ENCODE measurements around the gene PPHLN1. TPM values are rescaled to one million over a fixed set of nuclear protein-coding genes. Genes with fewer than 3 reads are reported as not detected.
"Not testable (repeated sequence)": the region's sequence is repeated elsewhere in the genome, so short reads cannot be mapped to it uniquely, and the experiment has no call there.

The PPHLN1 gene
- total RNA-seq, 2 donors from 2014 or later = 24.6 to 37.5 TPM

DNA sequence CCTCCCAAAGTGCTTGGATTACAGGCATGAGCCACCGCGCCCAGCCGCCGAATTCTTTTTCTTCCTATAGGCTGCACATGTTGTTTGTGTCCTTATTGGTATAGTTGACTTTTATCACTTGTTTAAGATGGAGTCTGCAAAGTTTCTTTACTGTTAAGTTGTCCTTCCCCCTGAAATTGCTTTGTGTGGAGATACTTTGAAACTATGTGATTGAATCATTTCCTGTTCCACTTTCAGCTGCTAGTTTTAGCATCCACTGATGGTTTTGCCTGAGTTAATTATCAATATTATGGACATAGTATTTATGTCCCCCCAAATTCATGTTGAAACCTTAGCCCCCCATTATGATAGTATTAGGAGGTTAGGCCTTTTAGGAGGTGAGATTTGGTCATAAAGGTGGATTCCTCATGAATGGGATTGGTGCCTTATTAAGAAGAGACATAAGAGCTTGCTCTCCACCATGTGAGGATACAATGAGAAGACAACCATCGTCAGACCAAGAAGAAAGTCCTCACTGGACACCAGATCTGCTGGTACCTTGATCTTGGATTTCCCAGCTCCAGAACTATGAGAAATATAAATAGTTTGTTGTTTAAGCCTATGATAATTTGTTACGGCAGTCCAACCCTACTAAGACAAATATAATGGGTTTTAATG is 34.9 kb downstream of the PPHLN1 start:
- DNase-seq (no peak), ATAC-seq (no peak)
- intact Hi-C loops (cut with DNase I) = no loop called here

DNA sequence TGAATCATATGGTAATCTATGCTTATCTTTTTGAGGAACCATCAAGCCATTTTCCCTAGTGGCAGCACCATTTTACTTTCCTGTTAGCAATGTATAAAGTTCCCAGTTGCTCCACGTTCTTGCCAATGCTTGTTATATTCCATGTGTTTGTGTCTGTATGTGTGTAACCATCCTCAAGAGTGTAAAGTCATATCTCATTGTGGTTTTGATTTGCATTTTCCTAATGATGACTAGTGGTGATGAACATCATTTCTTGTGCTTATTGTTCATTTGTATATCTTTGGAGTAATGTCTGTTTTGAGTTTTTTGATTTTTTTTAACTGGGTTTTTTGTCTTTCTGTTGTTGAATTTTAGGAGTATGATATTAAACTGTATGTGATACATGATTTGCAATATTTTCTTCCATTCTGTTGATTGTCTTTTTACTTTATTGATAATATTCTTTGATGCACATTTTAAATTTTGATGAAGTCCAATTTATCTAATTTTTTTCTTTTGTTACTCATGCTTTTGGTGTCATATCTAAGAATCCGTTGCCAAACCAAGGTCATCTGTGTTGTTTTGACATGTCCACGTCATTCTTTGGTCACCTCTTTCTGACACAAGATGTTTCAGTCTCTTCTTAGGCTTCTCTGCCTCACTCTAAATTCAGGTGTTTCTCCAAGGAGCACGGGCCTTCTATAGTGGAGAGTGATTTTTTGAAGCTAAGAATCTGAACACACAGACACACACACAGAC is 36.1 kb downstream of the PPHLN1 start:
- intact Hi-C loops (cut with DNase I) = no loop called here
- no peak for ATAC-seq
- DNase-seq = no peak

DNA sequence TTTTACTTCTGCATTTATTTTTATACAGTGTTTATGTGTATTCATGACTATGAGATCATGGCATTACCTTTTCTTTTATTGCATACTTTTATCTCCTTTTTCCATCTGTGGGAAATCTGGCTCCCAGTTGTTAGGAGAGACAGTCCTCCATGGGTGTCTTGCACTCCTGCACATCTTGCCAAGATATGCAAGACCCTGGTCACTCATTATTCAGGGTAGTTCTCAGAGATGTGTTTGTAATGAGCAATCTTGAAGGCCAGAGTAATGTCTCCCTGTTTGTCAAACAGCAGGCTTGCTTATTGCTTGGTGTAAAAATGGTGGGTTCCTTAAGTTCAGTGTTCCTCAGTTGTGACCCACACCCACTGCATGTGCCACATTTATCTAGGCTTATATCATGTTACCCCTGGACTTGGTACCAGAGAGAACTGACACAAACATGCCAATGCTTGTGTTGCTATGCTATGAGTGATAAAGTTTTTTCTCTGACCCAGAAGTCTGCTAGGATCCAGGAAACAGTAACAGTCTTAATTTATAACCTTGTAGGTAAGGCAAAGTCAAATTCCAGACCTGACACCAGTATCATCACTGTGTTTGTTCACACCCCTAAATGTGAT is 36.8 kb downstream of the PPHLN1 start:
- intact Hi-C loops (cut with DNase I) = no loop called here
- ATAC-seq = no peak

DNA sequence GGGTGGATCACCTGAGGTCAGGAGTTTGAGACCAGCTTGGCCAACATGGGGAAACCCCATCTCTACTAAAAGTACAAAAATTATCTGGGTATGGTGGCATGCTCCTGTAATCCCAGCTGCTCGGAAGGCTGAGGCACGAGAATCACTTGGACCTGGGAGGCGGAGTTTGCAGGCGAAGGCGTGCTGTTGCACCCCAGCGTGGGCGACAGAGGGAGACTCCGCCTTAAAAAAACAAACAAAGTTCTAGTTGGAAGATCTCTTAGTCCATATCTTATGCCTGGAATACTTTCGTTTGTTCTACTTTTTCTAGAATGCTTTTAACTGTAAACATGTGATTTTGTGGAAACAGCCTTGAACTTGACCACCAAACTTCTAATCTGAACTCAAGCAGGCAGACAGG is 38.7 kb downstream of the PPHLN1 start:
- ATAC-seq (no peak), DNase-seq (no peak)
- intact Hi-C loops (cut with DNase I) = no loop called here

More for the DNA sequence above, 36.8 kb downstream of the PPHLN1 start:
- DNase-seq = no peak

DNA sequence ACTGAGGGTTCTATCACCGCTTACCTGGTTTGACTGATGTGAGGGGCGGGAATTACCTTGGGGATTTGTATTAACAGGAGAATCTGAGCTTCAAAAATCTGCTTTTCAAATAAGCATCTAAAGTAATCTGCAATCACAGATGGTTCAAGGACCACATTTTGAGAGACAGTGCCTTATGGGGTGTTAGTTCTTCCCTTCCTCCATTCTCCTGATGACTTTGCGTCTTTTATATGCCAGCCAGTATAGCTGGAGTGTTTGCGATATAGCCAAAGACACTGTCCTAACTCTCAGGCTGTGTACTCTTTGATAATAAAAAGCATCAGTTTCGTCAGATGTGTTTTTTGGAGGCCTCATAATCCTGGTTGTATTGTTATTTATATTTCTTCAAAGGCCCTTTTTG is 39.5 kb downstream of the PPHLN1 start:
- intact Hi-C loops (cut with DNase I) = no loop called here
- DNase-seq = no peak
- ATAC-seq = no peak

DNA sequence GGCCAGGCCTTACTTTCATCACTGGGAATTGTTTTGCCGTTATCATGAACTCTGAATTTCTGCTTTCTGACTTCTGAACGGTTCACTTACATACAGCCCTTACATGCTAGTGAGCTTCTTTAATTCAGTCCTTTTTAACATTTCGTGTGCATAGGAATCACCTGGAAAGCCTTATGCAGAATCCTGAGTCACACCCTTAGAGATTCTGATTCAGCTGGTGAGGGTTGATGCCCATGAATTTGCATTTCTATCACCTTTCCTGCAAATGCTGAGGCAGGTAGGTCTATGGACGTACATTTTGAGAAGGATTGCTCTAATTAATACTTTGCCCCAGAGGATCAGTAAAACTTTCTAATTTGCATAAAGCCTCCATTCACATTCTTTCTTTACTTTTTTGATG is 44.0 kb downstream of the PPHLN1 start:
- ATAC-seq (no peak), DNase-seq (no peak)
- intact Hi-C loops (cut with DNase I) = no loop called here

DNA sequence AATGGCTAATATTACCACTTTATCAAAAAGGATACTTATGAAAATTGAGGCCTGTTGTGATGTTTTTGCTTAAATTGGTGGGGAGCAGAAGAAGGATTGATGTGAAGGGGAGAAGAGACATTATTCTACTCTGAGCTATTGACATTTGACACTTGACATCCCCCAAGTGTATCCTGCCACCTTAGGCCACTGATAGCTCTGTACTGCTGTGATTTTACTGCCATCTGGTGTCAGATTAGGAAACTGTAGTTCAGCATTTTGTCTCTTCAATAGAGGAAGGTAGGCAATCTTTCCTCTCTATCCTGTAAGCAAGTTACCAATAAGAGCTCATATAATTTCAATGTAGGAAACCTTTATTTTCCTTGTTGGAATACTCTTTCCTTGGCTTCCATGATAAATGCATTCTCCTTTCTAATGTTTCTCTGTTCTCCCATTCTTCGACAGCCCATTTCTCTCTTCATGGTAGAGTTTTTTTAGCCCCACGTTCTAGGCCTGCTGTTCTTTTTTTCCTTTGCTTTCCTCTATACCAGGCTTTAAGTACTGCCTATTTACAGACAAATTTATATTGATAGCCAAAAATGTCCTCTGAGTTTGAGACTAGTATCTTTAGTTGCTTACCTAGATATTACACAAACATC is 46.3 kb downstream of the PPHLN1 start:
- intact Hi-C loops (cut with DNase I) = no loop called here
- ATAC-seq (peak; percentile 44 to 68), DNase-seq (no peak)

DNA sequence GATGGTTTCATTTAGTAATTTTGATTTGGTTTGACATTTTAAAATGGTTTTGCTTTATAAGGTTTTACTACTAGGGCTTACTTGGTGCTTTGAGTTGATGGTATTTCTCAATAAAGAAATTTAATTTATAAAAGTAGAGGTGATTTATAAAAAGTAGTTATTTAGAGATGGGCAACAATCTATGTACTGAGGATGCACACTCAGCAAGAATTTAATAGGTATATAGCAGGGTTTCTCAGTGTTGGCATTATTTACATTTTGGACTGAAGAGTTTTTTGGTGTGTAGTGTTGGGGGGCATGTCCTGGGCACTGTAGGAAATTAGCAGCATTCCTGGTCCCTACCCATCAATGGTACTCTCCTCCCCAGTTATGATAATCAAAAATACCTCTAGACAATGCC is 47.7 kb downstream of the PPHLN1 start:
- ATAC-seq (no peak), DNase-seq (no peak)
- intact Hi-C loops (cut with DNase I) = no loop called here

DNA sequence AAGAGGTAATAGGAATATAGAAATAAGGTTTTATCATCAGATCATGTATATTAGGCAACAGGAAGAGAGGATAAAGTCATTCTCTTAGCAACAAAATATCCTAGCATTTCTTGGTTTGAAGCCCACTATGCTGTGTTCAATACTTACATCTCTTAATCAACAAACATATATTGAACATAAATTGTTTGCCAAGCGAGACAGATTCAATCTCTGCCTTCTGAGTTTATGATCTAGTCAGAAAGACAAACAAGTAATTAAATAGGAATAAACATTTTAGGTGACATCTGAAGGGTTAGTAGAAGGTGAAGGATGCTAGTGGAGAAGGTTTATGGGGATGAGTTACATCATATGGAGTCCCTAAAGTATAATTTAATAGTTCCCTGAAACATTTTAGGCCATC is 54.8 kb downstream of the PPHLN1 start:
- no peak for DNase-seq
- intact Hi-C loops (cut with DNase I) = loop anchor here in 1 of 2 donors (10.0 kb wide), 1 partner anchor 184 kb away; no protein-coding TSS in a partner anchor
- ATAC-seq = no peak

DNA sequence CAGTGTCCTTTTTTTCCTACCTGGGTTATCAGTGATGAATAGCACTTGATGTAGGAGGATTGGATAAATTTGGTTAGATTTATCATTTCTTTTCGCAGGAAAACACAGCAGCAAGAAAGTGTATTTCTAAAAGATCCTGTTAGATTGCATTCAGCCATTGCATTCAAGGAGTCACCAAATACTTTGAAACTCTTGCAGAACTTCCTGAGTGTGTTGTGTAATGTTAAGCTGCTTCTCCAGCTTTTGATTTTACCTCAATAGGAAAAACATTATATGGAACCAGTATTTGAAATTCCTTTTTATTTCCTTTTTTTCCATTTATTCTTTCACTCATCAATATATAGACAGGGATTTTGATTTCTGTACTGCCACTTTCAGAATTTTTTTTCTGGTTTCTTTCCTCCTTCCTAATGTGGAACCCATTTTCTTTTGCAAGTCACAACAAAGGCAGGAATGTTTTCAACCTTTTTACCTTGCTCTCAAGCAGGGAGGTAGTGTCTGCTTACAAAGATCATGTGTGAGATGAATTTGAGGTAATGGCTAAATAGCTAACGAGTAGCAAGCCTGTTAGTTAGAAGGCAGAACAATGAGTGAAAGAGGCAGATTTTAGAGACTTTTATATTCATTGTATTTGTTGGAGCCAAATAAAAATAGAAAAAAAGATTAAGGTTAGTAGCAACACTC is 56.2 kb downstream of the PPHLN1 start:
- intact Hi-C loops (cut with DNase I) = loop anchor here in 1 of 2 donors (10.0 kb wide), 1 partner anchor 183 kb away; no protein-coding TSS in a partner anchor
- ATAC-seq (no peak), DNase-seq (no peak)

DNA sequence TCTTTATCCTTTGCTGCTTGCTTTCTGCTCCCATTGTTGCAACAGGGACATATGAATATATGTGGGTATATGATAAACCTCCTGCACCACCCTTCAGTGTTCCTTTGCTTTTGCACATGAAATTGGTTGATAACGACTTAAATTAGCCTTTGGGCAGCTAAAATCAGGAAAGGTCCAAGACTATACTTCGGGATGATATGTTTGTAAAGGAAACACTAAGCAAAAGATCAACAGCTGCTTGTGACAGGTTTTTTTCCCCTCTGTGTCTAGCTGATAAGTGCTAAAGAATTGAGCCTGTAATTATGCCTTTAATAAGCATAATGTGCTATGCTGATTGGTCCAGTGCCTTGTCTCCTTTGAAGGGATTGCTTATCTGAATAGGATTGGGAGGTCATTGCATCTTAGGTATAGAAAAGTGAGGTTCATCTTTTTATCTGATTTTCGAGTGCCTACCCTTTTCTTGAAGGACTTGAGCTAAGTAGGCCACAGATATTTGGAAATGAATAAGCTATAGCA is 59.4 kb downstream of the PPHLN1 start:
- intact Hi-C loops (cut with DNase I) = loop anchor here in 1 of 2 donors (10.0 kb wide), 1 partner anchor 179 kb away; no protein-coding TSS in a partner anchor

DNA sequence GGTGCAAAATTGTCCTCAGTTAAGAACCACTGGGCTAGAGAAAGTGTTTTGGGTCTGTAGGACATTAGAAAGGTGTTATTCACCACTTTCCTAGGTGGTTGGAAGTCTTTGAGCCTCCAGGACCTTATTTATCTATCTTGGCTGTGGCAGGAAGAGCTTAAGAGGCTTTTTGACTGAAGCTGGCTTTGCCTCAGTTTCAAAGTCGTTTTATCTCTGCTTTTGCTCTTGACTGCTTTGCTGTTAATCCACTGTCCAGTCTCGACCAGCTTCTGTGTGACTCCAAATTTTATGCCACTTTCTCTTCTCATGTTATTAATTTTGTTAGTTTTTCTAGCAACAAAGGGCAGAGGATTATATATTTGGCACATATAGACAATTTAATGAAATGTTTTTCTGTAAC is 60.3 kb downstream of the PPHLN1 start:
- peak; percentile 25 to 47 for ATAC-seq
- DNase-seq = no peak
- intact Hi-C loops (cut with DNase I) = loop anchor here in 1 of 2 donors (10.0 kb wide), 1 partner anchor 178 kb away; no protein-coding TSS in a partner anchor

More for the DNA sequence above, 59.4 kb downstream of the PPHLN1 start:
- DNase-seq = no peak
- no peak for ATAC-seq

DNA sequence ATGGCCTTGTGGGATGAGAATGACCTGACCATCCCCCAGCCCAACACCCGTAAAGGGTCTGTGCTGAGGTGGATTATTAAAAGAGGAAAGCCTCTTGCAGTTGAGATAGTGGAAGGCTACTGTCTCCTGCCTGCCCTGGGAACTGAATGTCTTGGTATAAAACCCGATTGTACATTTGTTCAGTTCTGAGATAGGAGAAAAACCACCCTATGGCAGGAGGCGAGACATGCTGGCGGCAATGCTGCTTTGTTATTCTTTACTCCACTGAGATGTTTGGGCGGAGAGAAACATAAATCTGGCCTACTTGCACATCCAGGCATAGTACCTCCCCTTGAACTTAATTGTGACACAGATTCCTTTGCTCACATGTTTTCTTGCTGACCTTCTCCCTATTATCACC is 62.1 kb downstream of the PPHLN1 start:
- DNase-seq, ATAC-seq: not testable (repeated sequence)
- intact Hi-C loops (cut with DNase I) = loop anchor here in 1 of 2 donors (10.0 kb wide), 1 partner anchor 177 kb away; no protein-coding TSS in a partner anchor

DNA sequence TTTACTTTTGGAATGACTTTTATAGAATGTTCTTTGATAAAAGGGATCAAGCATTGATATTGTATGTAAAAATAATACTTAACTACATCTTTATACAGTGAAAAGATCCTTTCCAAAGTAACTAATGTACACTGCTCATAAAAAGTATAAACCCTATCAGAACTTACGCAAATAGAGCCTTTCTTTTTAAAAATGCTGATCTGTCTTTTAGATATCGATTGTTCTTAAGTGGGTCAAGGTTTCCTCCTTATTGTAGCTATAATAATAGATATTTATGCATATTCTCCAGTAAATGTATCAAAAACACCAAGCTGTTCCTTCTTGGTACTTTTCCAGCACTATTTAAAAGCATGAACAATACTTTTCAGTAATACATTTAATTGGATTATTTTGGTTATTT is 68.5 kb downstream of the PPHLN1 start:
- intact Hi-C loops (cut with DNase I) = no loop called here
- DNase-seq = no peak
- ATAC-seq = no peak

DNA sequence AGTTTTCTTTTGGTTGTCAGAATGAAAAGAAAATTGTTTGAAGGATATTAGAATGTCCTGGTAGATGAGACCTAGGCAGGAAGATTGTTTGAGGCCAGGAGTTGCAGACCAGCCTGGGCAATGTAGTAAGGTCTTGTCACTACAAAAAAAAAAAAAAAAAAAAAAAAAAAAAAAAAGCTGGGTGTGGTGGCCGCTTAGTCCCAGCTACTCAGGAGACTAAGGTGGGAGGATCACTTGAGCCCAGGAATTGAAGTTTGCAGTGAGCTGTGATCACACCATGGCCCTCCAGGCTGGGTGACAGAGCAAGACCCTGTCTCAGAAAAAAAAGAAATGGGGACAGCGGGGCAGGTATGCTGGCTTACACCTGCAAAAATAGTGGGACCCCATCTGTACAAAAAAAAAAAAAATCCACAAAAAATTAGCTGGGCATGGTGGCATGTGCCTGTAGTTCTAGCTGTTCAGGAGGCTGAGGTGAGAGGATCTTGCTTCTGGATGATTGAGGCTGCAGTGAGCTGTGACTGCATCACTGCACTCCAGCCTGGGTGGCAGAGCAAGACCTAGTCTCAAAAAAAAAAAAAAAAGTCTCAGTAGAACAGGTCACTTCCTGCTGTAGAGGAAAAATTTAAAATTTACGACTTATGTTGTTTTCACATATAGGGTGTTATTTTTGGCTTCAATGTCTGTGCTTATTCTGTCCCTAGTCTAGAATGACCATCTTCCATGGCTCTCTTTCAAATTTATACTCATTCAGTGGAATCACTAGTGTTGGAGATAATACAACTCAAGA is 70.7 kb downstream of the PPHLN1 start:
- intact Hi-C loops (cut with DNase I) = no loop called here
- DNase-seq = no peak
- ATAC-seq = no peak

DNA sequence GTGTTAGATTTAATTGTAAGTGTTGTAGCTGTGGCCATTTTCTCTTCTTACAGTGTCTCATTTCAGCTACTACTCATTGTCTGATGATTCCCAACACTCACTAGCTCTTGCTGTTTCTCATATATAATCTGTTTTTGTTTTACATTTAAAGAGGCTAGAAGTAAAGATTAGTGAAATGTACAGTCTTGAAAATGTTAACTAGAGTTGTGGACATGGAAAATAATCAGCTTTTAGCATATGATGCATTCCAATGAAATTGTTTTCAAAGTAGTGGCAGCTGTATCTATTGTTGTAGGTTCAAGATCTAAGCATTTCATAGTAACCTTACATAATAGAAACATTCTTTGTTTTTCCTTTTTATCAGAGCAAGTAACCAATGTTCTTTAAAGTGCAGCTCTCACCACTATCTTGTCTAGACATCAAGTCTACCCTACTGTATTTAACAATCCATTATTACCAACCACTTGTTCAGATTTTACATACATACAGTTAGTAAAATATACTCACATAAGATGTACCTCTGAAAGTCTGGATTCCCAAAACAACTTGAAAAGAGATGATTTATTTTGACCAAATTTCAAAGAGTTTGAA is 76.9 kb downstream of the PPHLN1 start:
- intact Hi-C loops (cut with DNase I) = no loop called here
- no peak for ATAC-seq
- DNase-seq = no peak

DNA sequence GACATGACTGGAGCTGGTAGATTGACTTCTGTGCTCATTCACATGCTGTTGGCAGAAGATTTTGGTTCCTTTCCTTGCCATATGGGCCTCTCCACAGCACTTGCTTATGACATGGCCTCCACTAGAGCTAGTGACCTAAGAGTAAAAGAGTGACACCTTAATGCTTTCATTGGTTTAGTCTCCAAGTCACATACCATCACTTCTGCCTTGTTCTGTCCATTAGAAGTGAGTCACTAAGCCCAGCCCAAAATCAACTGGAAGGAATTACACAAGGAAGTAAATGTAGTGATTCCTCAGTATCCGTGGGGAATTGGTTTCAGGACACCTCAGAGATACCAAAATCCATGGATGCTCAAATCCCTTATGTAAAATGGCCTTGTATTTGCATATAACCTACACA is 81.3 kb downstream of the PPHLN1 start:
- intact Hi-C loops (cut with DNase I) = no loop called here
- ATAC-seq = no peak

DNA sequence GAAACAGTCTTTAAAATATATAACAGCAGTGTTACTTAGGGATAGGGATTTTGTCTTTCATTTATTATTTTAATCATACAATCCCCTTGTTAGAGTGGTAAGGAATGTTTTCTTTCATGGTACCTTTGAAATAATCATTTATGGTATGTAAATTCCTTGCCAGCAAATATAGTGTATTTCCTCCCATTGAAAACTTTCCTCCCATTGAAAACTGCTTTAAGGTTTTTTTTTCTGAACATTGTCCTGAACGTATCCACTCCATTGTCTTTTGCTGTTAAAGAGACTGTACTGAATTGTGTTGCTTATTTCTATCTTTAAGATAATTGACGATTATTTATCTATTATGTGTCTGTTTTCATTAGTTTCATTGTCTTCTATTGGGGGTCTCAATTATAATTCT is 83.5 kb downstream of the PPHLN1 start:
- DNase-seq (no peak), ATAC-seq (no peak)
- intact Hi-C loops (cut with DNase I) = no loop called here

More for the DNA sequence above, 81.3 kb downstream of the PPHLN1 start:
- DNase-seq = no peak
